Vagina (tissue), 2 donors: Measurements from ENCODE around the gene FAM120A.

ENCODE experiments used
- POLR2A ChIP-seq, 2 donors: fragments of 450-650 bp; IDR thresholded peaks; one replicate each; pipeline ENCODE4 v1.6.1; 2017; ENCODE audit warnings: antibody characterized with exemption in 2 of 2, mild to moderate bottlenecking in 2 of 2, moderate library complexity in 2 of 2
- TF ChIP-seq, protein P1 (sequence below), 3 experiments: fragments of 450-650 bp in 2 of 3; fragments of 200-600 bp in 1 of 3; sonication (generic) in 1 of 3; IDR thresholded peaks; one replicate each; pipeline ENCODE4 v1.5.1; 2017 to 2019; ENCODE audit warnings: antibody characterized with exemption in 3 of 3, mild to moderate bottlenecking in 2 of 3, moderate library complexity in 2 of 3

GRCh38 chr9:93501406-93501805, 49.9 kb downstream of the FAM120A start:
- TF ChIP-seq, protein P1, sequence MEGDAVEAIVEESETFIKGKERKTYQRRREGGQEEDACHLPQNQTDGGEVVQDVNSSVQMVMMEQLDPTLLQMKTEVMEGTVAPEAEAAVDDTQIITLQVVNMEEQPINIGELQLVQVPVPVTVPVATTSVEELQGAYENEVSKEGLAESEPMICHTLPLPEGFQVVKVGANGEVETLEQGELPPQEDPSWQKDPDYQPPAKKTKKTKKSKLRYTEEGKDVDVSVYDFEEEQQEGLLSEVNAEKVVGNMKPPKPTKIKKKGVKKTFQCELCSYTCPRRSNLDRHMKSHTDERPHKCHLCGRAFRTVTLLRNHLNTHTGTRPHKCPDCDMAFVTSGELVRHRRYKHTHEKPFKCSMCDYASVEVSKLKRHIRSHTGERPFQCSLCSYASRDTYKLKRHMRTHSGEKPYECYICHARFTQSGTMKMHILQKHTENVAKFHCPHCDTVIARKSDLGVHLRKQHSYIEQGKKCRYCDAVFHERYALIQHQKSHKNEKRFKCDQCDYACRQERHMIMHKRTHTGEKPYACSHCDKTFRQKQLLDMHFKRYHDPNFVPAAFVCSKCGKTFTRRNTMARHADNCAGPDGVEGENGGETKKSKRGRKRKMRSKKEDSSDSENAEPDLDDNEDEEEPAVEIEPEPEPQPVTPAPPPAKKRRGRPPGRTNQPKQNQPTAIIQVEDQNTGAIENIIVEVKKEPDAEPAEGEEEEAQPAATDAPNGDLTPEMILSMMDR (IDR thresholded peaks at IDR 0.05), result no peak
- no peak for TF ChIP-seq POLR2A (IDR thresholded peaks at IDR 0.05)
